ENCODE data around the gene GPR176.

Gene GPR176

DNA sequence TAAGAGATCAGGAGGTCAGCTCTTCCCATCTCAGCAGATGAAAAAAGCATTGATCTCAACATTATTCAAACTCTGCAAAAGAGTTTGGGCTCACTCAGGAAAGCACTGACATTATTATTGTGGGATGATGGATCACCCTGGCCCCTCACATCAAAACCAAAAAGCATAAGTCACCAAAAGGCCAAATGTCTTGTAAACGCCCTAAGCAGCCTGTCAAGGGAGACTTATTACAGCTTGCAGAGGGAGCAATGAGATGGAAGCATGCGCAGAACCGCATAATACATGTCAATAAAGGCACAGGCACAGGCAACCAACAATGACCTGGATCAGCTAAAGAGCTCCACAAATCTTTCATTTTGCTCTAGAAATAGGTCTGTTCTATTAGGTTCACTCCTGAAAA lies 142.0 kb downstream of the GPR176 start:
- no peak for DNase-seq

DNA sequence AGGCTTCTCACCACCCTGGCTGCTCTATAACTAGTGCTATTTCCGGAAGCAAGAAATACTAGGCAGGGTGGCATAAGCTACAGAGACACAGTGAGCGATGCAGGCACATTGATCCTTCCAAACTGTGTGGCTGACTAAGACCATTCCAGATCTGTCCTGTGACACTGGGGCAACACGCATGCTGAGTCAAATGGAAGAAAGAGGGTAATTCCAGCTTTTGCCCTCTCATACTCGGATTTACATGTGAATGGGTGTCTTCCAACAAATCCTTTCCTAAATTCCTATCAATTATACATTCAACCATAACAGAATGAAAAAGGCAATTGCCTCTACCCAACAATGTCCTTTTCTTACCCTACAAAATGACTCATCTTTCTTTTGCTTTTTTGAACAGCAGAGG lies 142.6 kb downstream of the GPR176 start:
- no peak for DNase-seq

DNA sequence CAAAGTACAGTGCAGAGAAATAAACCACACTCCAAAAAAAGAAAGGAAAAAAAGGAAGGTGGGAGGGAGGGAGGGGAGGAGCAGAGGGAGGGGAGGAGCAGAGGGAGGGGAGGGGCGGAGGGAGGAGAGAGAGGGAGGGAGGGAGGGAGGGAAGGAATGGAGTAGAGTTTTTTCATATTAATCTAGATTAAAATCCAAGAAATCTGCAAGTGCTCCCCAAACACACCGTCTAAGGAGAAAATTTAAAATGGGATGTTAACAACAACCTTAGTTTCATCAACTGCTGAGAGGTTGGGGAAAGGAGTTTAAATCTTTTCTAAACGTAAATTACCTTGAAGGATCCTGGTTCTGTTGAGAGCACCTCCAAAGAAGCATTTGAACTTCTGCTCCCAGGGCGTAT lies 144.0 kb downstream of the GPR176 start:
- DNase-seq, result no peak

DNA sequence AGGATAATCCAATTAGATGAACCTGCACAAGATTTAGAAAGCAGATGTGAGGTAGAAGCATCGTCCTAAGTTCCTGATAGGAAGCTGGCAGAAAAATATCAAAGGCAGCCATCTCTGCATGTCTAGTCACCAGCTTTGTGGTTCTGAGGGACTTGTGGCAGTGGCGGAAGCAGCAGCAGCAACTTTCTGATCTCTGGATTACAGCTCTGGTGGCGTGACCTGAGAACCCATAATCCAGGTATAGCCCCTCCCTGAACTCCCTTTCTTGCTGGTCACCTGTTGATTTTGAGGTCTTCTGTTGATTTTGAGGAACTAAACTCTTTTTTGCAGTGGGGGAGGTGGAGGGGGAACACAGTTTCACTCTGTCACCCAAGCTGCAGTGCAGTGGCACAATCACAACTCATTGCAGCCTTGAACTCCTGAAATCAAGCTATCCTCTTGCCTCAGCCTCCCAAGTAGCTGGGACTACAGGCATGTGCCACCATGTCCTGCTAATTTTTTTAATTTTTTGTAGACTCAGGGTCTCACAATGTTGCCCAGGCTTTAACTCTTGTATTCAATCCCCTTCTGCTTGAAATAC lies 145.3 kb downstream of the GPR176 start:
- DNase-seq, result no peak

DNA sequence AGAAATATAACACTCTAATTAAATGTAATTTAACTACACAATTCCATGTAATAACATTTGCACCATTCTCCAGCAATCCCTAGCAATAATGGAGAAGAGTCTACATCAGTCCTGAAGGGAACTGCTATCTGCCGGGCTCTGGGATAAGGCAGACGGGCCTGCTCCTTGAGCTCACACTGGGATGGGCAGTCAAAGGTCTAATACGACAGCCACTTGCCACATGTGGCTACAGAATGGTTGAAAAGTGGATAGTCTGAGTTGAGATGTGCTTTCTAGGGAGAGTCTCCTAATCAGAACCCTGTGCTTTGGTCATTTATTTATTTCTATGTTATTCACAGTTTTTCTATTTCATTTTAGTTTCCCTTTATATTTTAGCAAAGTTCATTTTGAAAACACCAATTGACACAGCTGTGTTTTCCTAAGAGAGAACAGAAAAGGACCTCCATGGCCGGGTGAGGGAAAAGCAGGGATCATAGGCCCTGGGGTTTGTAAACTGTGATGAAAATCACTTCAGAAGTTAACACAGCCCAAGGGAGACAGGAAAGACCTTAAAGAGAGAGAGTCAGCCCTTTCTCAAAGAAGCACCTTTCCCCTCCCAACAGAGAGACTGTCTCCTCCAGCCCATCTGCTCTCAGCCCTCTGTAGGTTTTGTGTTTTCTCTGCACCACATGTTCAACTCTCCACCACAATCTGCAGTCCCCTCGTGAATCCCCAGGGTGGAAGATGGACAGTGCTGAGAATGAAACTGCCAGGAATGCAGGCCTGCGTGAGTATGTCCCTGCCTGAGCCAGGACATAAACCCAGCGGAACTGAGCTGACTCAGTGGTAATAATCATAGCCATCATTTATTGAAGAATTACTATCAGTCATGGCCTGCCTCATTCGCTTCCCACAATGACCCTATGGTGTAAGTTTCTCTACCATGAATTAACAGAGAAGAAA lies 149.0 kb downstream of the GPR176 start:
- DNase-seq, result peak; percentile 79

DNA sequence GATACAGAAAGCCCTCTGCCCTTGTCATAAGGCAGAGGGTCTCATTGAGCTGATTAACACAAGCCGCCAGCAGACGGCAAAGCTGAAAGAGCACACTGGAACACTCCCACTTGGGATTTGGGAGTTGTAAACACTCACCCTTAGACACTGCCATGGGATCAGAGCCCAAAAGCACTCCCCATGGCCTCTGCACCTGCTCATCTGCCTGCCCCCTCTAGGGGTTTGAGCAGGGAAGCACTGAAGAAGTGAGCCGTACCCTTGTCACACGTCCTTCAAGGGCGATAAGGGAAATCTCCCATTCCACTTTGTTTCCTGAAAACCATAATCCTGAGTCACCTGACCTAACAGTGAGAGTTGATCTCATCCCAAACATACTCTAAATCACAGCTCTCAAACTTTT lies 152.1 kb downstream of the GPR176 start:
- DNase-seq, result peak; percentile 12

DNA sequence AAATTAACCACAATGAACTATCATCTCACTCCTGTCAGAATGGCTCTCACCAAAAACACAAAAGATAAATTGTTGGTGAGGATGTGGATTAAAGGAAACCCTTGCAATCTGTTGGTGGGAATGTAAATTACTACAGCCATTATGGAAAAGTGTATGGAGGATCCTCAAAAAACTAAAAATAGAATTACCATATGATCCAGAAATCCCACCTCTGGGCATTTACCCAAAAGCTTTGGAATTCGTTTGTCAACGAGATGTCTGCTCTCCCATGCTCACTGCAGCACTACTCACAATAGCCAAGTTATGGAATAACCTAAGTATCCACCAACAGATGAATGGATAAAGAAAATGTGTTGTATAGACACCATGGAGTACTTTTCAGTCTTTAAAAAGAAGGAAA lies 159.1 kb downstream of the GPR176 start:
- peak; percentile 2 for DNase-seq

DNA sequence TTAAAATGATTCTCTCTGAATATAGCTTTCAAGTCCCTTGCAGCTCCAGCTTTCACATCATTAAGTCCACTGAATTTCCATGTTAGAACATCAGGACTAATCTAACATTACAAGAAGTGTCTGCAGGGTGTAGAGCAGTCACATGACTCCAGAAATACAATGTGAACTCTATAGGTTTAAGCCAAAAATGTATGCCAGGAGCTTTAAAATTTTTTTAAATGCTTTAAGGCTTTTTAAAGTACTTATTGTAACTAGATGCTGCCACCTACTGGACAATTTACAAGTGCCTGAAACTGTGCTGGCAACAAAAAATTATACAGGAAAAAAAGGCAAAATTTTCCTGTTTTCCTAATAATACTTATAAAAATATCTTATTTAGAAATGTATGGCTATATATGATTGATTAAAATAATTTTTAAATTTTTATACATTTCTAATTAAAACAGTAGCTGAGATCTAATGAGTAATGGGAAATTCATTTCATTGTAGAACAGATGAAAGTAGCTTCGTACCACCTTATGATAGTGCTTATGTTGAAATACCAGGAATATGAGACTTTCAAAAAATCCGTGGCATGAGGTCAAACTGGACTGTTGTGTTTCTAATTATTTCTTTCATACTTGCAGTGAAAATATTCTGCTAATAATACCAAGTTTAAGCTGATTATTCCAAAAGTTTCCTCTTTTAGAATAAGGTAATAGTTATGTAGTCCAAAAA lies 163.1 kb downstream of the GPR176 start:
- DNase-seq, result peak; percentile 49

DNA sequence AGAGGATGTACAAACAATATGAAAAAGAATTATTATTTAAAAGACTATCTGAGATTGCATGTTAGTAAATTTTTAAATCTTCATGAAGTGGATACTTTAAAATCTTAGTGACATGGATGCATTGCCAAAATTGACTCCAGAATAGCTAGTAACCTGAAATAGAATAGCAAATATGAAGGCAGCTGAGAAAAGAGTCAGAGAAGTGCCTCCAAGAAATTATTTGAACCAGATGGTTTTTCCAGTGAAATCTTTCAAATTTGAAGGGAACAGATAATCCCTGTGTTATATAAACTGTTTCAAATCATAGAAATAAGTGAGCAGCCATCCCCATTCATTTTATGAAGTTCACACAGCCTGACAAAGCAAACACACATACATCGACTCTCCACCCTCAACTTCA lies 167.1 kb downstream of the GPR176 start:
- DNase-seq, result no peak

DNA sequence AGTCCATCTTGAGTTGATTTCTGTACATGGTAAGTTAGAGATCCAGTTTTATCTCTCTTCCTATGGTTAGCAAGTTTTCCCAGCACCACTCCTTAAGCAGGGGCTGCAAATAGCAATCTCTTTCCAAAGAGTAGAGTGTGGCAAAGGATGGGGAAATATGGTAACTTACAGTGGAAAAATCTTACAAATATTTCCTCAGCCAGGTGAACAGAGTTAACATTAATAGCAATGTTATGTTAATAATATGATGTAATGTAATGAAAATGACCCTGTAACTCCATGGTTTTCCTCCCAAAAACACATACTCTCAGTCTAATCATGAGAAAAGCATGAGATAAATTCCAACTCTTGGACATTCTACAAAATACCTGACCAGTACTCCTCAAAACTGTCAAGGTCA lies 167.8 kb downstream of the GPR176 start:
- DNase-seq, result no peak

Measured in NCI-H524 treated with DMSO at 0.1 percent for 48 hours (cell line).